AG04450 (cell line): ENCODE data around the gene XRCC4. TPM values are rescaled to one million over a fixed set of nuclear protein-coding genes. Genes with fewer than 3 reads are reported as not detected.

Experiments
- CTCF ChIA-PET: fragments of 300-600, 350-600 bp; formaldehyde crosslinking; extraction: SDS; loops from one replicate; lab custom pipeline; 2022; ENCODE audit warnings: antibody characterized with exemption, inconsistent platforms; lab: Charles Lee
- POLR2A ChIA-PET: fragments of 350-600 bp; formaldehyde crosslinking; extraction: SDS; loops from one replicate; lab custom pipeline; 2021; ENCODE audit warnings: antibody characterized with exemption, inconsistent platforms; lab: Yijun Ruan, JAX
- DNase-seq: peaks from one replicate; pipeline ENCODE4 v3.0.0-alpha.2; 2011; ENCODE audit warnings: low read depth, low spot score
- H3K27ac ChIP-seq: one replicate; pipeline ENCODE4 v1.5.1; 2012; ENCODE audit warnings: low read depth, low read length, control low read depth
- H3K27me3 ChIP-seq: one replicate; pipeline ENCODE4 v1.6.0; 2012; ENCODE audit warnings: low read length; ENCODE audit not compliant: control insufficient read depth, insufficient read depth
- H3K4me3 ChIP-seq: 2 replicates; pipeline ENCODE4 v1.5.1; 2011; ENCODE audit warnings: mild to moderate bottlenecking, low read depth, low read length, control low read depth
- H3K9me3 ChIP-seq: 2 replicates; pipeline ENCODE4 v1.5.1; 2012; ENCODE audit warnings: low read length; ENCODE audit not compliant: control insufficient read depth, insufficient read depth
- polyA minus RNA-seq: library from RNA; depleted of rRNA, polyadenylated mRNA; stranded (reverse); fragments of >200 nt; gene quantifications from 2 replicates; pipeline ENCODE4 v1.2.3, GENCODE V29; 2011; rRNA and poly(A)+ RNA removed
- polyA plus RNA-seq: library from polyadenylated mRNA; depleted of rRNA; stranded (reverse); fragments of >200 nt; gene quantifications from 2 replicates; pipeline ENCODE4 v1.2.3, GENCODE V29; 2011; rRNA removed
- TF ChIP-seq, protein P1 (sequence below): IDR thresholded peaks from 2 replicates; pipeline ENCODE4 v1.5.1; 2011; ENCODE audit warnings: low read depth, low read length, control low read depth, inconsistent platforms

Gene XRCC4
- 2.8 and 4.2 TPM in 2 replicates for polyA plus RNA-seq
- polyA minus RNA-seq, result 0.60 and 2.6 TPM in 2 replicates

DNA sequence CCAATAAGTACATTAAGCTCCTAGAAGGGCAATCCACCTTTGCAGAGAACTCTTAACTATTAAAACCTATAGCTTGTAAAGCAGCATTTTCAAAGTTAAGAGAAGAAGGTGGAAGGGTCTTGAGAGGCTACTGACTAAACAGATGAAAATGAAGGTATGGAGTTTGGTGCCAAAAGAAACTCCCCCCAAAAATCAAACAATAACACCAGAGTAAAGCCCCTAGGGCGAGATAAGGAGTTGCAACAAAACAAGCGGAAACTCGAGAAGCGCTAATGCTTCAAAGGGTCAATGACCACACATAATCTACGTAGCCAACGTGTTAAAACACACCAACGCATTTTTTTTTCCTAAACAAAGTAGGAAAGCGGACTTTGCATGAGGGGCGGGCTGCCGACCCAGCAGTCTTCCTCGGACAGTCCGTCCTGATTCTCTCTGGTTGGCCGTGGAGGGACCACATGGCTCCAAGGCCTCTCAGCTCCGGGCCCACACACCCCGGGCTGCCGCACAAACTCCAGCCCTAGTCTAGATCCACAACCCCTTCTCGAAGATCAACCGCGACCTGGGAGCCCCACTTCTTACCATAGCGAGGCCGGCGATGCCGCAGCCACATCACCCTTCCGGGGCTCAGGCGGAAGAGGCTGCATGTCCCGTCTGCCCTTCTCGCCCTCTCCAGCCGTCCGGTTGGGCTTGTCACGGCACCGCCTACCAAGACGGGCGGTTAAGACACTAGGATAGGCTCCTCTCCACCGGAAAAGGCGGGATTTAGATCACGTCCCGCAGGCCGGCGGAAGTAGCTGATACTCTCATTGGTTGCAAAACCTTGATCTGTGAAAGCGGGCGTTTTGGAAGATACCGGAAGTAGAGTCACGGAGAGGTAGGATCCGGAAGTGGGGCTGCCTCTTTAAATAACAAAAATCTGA, at the start of gene XRCC4, which contains the start of gene TMEM167A:
XRCC4 (plus strand) TSS at position 806 of the 920 bp plus-strand sequence. CDS start 27,373 bp downstream, outside the sequence.
TMEM167A (minus strand) TSS at position 653 of the 920 bp plus-strand sequence; CDS start at position 582, 71 bp downstream.
- peak within 1 kb of the TSS; percentile 92 for H3K27ac ChIP-seq
- no peaks in the 10 kb centered on the region for H3K27me3 ChIP-seq
- no peaks in the 10 kb centered on the region for H3K9me3 ChIP-seq
- peak; percentile 97 for DNase-seq
- TF ChIP-seq, protein P1, sequence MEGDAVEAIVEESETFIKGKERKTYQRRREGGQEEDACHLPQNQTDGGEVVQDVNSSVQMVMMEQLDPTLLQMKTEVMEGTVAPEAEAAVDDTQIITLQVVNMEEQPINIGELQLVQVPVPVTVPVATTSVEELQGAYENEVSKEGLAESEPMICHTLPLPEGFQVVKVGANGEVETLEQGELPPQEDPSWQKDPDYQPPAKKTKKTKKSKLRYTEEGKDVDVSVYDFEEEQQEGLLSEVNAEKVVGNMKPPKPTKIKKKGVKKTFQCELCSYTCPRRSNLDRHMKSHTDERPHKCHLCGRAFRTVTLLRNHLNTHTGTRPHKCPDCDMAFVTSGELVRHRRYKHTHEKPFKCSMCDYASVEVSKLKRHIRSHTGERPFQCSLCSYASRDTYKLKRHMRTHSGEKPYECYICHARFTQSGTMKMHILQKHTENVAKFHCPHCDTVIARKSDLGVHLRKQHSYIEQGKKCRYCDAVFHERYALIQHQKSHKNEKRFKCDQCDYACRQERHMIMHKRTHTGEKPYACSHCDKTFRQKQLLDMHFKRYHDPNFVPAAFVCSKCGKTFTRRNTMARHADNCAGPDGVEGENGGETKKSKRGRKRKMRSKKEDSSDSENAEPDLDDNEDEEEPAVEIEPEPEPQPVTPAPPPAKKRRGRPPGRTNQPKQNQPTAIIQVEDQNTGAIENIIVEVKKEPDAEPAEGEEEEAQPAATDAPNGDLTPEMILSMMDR, result no peak
- ChIA-PET POLR2A (interaction anchor here (0.6 to 1.4 kb wide), 6 partner anchors 17 to 396 kb away, joined by 3 to 6 read pairs (median 4); no protein-coding TSS in a partner anchor), CTCF (interaction anchor here (0.6 to 0.8 kb wide), 2 partner anchors 353 to 396 kb away, joined by 3 to 4 read pairs; no protein-coding TSS in a partner anchor)
- peak within 1 kb of the TSS; percentile 87 for H3K4me3 ChIP-seq

DNA sequence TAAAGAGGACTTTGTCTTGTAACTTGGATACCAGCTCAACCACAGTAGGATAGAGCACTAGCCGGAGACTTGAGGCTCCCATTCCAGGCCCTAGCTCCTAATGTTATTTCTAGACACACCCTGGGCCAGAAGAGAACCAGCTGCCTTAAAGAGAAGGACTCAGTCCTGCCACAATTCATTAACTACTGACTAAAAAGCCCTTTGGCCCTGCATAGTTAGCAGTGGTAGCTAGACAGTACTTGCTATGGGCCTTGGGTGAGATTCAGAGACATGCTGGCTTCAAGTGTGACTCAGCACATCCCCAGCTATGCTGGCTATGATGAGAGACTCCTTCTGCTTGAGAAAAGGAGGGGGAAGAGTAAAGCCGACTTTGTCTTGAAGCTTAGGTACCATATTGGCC, 47.4 kb upstream of the XRCC4 start:
- Histone ChIP-seq H3K9me3 (no peaks in the 10 kb centered on the region), H3K27ac (no peak overlapping the region), H3K4me3 (no peak overlapping the region), H3K27me3 (no peaks in the 10 kb centered on the region)
- ChIA-PET CTCF (no interaction called here), POLR2A (interaction anchor here (0.6 kb wide), 1 partner anchor 105 kb away, joined by 3 read pairs; no protein-coding TSS in a partner anchor)
- TF ChIP-seq, protein P1, result no peak
- DNase-seq, result peak; percentile 21

DNA sequence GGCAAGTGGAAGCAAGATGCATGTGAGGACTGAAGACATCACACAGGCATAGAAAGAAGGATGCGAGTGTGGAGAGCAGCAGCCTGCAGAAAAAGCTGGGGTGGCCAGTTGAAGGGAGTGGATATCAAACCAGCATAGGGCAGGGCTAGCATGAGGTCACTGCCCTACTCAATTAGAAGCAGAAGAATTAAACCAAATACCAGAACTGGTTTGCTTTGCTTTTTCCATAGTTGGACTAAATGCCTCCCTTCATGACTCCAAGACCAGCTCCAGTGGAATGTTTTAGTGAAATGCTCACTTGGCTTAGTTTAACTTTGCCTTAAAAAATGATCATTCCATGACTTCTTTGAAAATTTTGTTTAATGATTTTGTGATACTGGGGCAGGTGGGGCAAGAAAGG, 46.0 kb upstream of the XRCC4 start:
- Histone ChIP-seq H3K27ac (no peak overlapping the region), H3K9me3 (no peaks in the 10 kb centered on the region), H3K27me3 (no peaks in the 10 kb centered on the region), H3K4me3 (no peak overlapping the region)
- DNase-seq, result no peak
- CTCF ChIA-PET, result no interaction called here
- TF ChIP-seq, protein P1, result no peak
- POLR2A ChIA-PET, result no interaction called here

DNA sequence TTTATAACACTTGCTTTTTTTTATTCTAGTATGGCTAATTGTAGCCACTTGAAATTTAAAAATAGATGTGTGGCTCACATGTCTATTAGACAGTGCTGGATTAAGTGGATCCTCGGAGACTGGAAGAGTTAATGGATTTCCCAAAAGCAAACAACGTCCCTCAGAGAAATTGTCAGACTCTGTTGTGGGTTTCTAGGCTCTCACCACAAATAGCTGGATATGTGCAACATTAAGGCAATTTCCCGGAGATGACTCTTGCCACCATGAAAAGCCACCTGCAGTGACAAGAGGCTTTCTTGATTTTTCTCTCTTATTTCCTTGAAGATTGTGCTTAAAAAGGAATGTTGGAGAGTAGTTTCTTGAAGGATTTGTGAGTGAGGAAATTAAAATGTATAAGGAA, 43.3 kb upstream of the XRCC4 start:
- no peaks in the 10 kb centered on the region for H3K27me3 ChIP-seq
- ChIA-PET POLR2A (no interaction called here), CTCF (no interaction called here)
- DNase-seq, result no peak
- H3K9me3 ChIP-seq, result no peaks in the 10 kb centered on the region
- no peak overlapping the region for H3K4me3 ChIP-seq
- TF ChIP-seq, protein P1, result no peak
- no peak overlapping the region for H3K27ac ChIP-seq
